ENCODE data around the gene DCDC2B.

The DCDC2B gene

GRCh38 chr1:32234792-32235191, 25.9 kb downstream of the DCDC2B start:
- DNase-seq (ENCODE audit: insufficient read length) (no peak), FAIRE-seq (no peak)
- TF ChIP-seq POLR2A (IDR thresholded peaks at IDR 0.05; ENCODE audit: low read depth, low read length) (no peak), TAF1 (IDR thresholded peaks at IDR 0.05; ENCODE audit: borderline replicate concordance, low read depth, low read length) (no peak), POLR2AphosphoS5 (IDR thresholded peaks at IDR 0.05; ENCODE audit: low read depth, low read length) (no peak)

DNA sequence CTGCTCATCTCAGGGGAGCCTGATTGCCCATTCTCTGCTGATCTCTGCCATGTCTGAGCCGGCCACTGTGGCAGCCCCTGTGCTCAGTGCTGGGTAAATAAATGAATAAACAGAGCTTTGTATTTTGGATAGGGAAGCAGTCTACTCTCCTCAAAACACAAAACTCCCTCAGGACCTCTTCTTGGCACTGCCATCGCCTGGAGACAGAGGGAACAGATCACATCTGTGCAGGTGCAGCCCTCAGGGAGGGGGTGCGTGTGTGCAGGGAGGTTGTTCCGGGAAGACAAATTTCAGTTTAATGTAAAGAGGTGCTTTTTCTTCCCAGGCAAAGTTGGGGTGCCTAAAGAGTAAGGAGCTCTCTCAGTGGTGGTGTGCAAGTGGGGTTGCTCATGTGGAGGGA, 30.4 kb downstream of the DCDC2B start:
- DNase-seq (ENCODE audit: insufficient read length) (no peak), FAIRE-seq (no peak)
- no peak for TF ChIP-seq POLR2AphosphoS5 (IDR thresholded peaks at IDR 0.05; ENCODE audit: low read depth, low read length)
- no peak for TF ChIP-seq POLR2A (IDR thresholded peaks at IDR 0.05; ENCODE audit: low read depth, low read length)

GRCh38 chr1:32239790-32240139, 30.9 kb downstream of the DCDC2B start:
- no peak for DNase-seq (ENCODE audit: insufficient read length)
- TF ChIP-seq POLR2A (IDR thresholded peaks at IDR 0.05; ENCODE audit: low read depth, low read length): no peak
- TF ChIP-seq POLR2AphosphoS5 (IDR thresholded peaks at IDR 0.05; ENCODE audit: low read depth, low read length): no peak
- no peak for TF ChIP-seq TAF1 (IDR thresholded peaks at IDR 0.05; ENCODE audit: borderline replicate concordance, low read depth, low read length)
- no peak for FAIRE-seq

GRCh38 chr1:32240140-32240951, 31.5 kb downstream of the DCDC2B start:
- DNase-seq (ENCODE audit: insufficient read length): no peak
- no peak for TF ChIP-seq POLR2AphosphoS5 (IDR thresholded peaks at IDR 0.05; ENCODE audit: low read depth, low read length)
- TF ChIP-seq POLR2A (IDR thresholded peaks at IDR 0.05; ENCODE audit: low read depth, low read length): no peak
- no peak for TF ChIP-seq TAF1 (IDR thresholded peaks at IDR 0.05; ENCODE audit: borderline replicate concordance, low read depth, low read length)
- FAIRE-seq: peak; percentile 48

DNA sequence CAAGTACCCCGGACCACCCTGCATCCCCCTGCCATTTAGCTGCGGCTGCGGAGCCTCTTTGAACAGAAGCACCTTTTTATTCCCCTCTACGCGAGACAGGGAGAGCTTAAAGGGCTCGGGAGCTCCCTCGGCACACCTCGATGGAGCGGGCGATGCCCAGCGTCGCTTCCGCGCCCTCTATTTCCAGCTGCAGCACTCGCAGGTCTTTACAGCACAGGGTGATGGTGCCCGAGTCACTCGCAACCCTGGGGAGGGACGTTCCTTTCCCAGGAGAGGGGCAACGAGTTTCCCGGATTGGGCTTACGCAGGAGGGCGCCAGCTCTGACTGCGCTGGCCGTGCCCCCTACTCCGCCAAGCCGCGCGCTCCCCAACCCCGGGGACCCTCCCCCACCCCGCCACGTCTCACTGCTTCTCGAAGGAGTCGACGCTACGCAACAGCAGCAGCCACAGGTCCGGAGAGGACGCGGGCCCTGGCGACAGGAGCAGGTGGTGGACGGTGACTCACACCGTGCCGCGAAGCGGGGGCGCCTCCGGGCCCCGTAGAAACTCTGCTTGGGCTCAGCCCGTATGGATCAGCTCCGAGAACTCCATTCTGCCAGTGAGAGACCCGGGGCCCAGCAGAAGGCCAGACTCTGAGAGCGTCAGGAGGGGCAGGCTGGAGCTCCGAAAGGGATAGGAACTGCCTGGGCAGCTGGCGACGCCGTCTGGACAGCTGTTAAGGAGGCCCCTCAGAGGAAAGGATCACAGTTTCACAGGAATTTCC, 32.3 kb downstream of the DCDC2B start:
- TF ChIP-seq TAF1 (IDR thresholded peaks at IDR 0.05; ENCODE audit: borderline replicate concordance, low read depth, low read length): no peak
- no peak for TF ChIP-seq POLR2A (IDR thresholded peaks at IDR 0.05; ENCODE audit: low read depth, low read length)
- no peak for TF ChIP-seq POLR2AphosphoS5 (IDR thresholded peaks at IDR 0.05; ENCODE audit: low read depth, low read length)
- peak; percentile 62 for FAIRE-seq
- DNase-seq (ENCODE audit: insufficient read length): peak; percentile 60

- peak; percentile 53 for FAIRE-seq
- TF ChIP-seq POLR2AphosphoS5 (IDR thresholded peaks at IDR 0.05; ENCODE audit: low read depth, low read length) (no peak), POLR2A (IDR thresholded peaks at IDR 0.05; ENCODE audit: low read depth, low read length) (no peak), TAF1 (IDR thresholded peaks at IDR 0.05; ENCODE audit: borderline replicate concordance, low read depth, low read length) (no peak)
- no peak for DNase-seq (ENCODE audit: insufficient read length)
These were observed 33.5 kb downstream of the DCDC2B start for GRCh38 chr1:32242341-32242851.

DNA sequence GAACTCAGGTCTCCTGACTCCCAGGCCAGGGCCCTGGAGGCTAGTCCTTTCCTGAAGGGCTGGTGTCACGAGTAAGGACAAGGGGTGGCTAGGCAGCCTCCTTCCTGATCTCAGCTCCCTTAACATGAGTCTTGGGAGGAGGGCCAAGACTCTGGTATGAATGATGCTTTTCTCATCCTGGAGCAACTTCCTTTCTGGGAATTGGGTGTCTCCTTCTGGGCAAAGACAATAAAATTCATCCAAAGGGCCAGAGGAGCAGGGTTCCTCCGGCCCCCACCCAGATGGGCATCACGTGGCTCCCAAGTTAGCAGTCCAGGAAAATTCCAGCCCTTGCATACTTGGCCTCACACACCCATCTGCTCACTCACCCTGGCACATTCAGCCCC, 38.0 kb downstream of the DCDC2B start, which contains the start of gene FAM167B:
TSS of gene FAM167B (plus strand) at position 335 of the 386 bp plus-strand sequence. CDS start 200 bp downstream, outside the sequence.
- DNase-seq (ENCODE audit: insufficient read length): no peak
- no peak for TF ChIP-seq TAF1 (IDR thresholded peaks at IDR 0.05; ENCODE audit: borderline replicate concordance, low read depth, low read length)
- TF ChIP-seq POLR2A (IDR thresholded peaks at IDR 0.05; ENCODE audit: low read depth, low read length): no peak
- no peak for TF ChIP-seq POLR2AphosphoS5 (IDR thresholded peaks at IDR 0.05; ENCODE audit: low read depth, low read length)
- FAIRE-seq: no peak

DNA sequence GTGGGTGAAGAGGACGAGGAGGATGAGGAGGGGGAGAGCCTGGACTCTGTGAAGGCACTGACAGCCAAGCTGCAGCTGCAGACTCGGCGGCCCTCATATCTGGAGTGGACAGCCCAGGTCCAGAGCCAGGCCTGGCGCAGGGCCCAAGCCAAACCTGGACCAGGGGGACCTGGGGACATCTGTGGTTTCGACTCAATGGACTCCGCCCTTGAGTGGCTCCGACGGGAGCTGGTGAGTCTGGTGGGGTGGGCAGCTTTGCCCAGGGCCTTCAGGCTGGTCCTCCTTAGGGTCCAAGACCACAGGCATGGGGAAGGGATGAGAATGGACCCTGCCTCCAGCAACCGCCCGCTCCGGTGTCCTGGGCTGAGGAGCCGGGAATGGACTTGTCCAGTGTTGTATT, 38.6 kb downstream of the DCDC2B start:
- TF ChIP-seq POLR2A (IDR thresholded peaks at IDR 0.05; ENCODE audit: low read depth, low read length): no peak
- TF ChIP-seq TAF1 (IDR thresholded peaks at IDR 0.05; ENCODE audit: borderline replicate concordance, low read depth, low read length): no peak
- TF ChIP-seq POLR2AphosphoS5 (IDR thresholded peaks at IDR 0.05; ENCODE audit: low read depth, low read length): no peak
- no peak for DNase-seq (ENCODE audit: insufficient read length)
- no peak for FAIRE-seq

- FAIRE-seq (peak; percentile 89), DNase-seq (ENCODE audit: insufficient read length) (peak; percentile 80)
- TF ChIP-seq POLR2AphosphoS5 (IDR thresholded peaks at IDR 0.05; ENCODE audit: low read depth, low read length) (no peak), POLR2A (IDR thresholded peaks at IDR 0.05; ENCODE audit: low read depth, low read length) (no peak), TAF1 (IDR thresholded peaks at IDR 0.05; ENCODE audit: borderline replicate concordance, low read depth, low read length) (no peak)
These were observed 39.3 kb downstream of the DCDC2B start for GRCh38 chr1:32247983-32248889.

DNA sequence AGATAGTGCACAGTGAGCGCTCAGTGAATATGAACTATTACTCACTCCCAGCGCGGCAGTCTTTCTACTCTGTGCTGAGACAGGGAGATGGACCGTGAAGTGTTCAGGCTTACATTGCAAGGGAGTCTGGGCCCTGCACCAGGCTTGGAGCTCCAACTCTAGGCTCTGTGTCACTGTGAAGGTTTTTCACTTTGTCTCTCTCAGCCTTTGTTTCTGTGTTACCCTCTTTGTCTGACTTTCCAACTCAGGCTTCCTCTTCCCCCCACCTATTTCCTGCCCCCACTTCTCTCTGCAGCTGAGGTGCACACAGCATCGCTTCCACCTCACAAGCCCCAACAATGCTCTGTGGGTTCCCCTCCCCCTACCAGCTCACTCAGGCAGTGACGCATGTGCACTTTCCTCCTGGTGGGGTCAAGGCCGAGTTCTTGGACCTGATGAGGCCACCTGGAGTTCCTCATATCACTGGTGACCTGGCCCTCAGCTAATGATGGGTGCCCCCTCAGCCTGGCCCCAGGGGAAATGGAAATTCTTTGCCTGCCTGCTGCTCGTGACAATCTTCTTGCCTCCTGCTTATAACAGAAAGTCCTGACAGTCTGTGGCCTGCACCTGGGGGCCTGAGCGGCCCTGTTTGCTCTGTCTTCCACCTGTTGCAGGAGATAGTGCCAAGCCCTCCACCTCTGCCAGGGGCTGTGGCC, 41.1 kb downstream of the DCDC2B start:
- FAIRE-seq: peak; percentile 97
- TF ChIP-seq POLR2A (IDR thresholded peaks at IDR 0.05; ENCODE audit: low read depth, low read length) (peak; percentile 83), TAF1 (IDR thresholded peaks at IDR 0.05; ENCODE audit: borderline replicate concordance, low read depth, low read length) (no peak), POLR2AphosphoS5 (IDR thresholded peaks at IDR 0.05; ENCODE audit: low read depth, low read length) (peak; percentile 88)
- peak; percentile 78 for DNase-seq (ENCODE audit: insufficient read length)

All from GM12892 (cell line).